Muscle of arm (tissue), 12 donors: ENCODE results near the gene FGFR4. TPM values are rescaled to one million over a fixed set of nuclear protein-coding genes. Genes with fewer than 3 reads are reported as not detected.

ENCODE experiments used
- DNase-seq: peaks from one replicate; pipeline ENCODE4 v3.0.0-alpha.2; 2013
- polyA plus RNA-seq, 12 donors: library from polyadenylated mRNA; unstranded; fragments of 120-200 nt; gene quantifications; one replicate each; pipeline ENCODE4 v1.2.1, GENCODE V29; 2013; ENCODE audit not compliant: insufficient read length in 12 of 12

The FGFR4 gene
- polyA plus RNA-seq, 12 donors = 59.0 to 189 (median 128) TPM; not detected in 1

GRCh38 chr5:177130211-177131018 lies 43.7 kb downstream of the FGFR4 start:
- no peak for DNase-seq

- DNase-seq = no peak
Measured at GRCh38 chr5:177131019-177131320, 44.3 kb downstream of the FGFR4 start.

- no peak for DNase-seq
Measured at GRCh38 chr5:177131352-177132135, 44.8 kb downstream of the FGFR4 start.

GRCh38 chr5:177132136-177133095 lies 45.7 kb downstream of the FGFR4 start:
- DNase-seq = peak; percentile 56

- DNase-seq = peak; percentile 90
Measured at GRCh38 chr5:177133096-177133852, 46.6 kb downstream of the FGFR4 start, which contains the start of gene NSD1. TSS of gene NSD1 (plus strand) at chr5:177133773. CDS start at chr5:177135104, 1,331 bp downstream.

GRCh38 chr5:177133853-177134696 lies 47.4 kb downstream of the FGFR4 start:
- DNase-seq = peak; percentile 49

- DNase-seq = no peak
Measured at GRCh38 chr5:177134697-177135225, 48.0 kb downstream of the FGFR4 start.

- DNase-seq = no peak
Measured at GRCh38 chr5:177140312-177140711, 53.6 kb downstream of the FGFR4 start.

- no peak for DNase-seq
Measured at GRCh38 chr5:177141496-177141895, 54.8 kb downstream of the FGFR4 start.

GRCh38 chr5:177142098-177142611 lies 55.4 kb downstream of the FGFR4 start:
- DNase-seq = no peak

- DNase-seq = no peak
Measured at GRCh38 chr5:177142778-177143177, 56.1 kb downstream of the FGFR4 start.

- DNase-seq = no peak
Measured at GRCh38 chr5:177146891-177147638, 60.4 kb downstream of the FGFR4 start.

Other genes with a start within 250 kb of the FGFR4 start
- gene HK3, start 187.6 kb upstream of the FGFR4 start, polyA plus RNA-seq = 1 to 10 TPM in 6 of 12 donors, under 1 TPM in 4, not detected in 2; 0.24 to 3.9 (median 1.2) TPM
- gene UIMC1, start 80.1 kb upstream of the FGFR4 start, polyA plus RNA-seq = 10 to 100 TPM in 11 of 12 donors, not detected in 1; 15.1 to 47.4 (median 31.0) TPM
- 10 to 100 TPM in 11 of 12 donors, not detected in 1; 11.6 to 28.9 (median 14.8) TPM for gene ZNF346, start 64.2 kb upstream of the FGFR4 start, polyA plus RNA-seq
- 10 to 100 TPM in 11 of 12 donors, not detected in 1; 32.9 to 51.7 (median 44.9) TPM for gene NSD1, start 46.9 kb downstream of the FGFR4 start, polyA plus RNA-seq
- gene RAB24, start 216.8 kb downstream of the FGFR4 start, polyA plus RNA-seq = 10 to 100 TPM in 11 of 12 donors, not detected in 1; 10.1 to 21.6 (median 19.8) TPM
- gene PRELID1, start 216.9 kb downstream of the FGFR4 start, polyA plus RNA-seq = 100 to 1,000 TPM in 1 of 12 donors, 10 to 100 TPM in 10, not detected in 1; 59.2 to 113 (median 68.4) TPM
- 10 to 100 TPM in 11 of 12 donors, not detected in 1; 11.4 to 46.8 (median 14.7) TPM for gene MXD3, start 225.0 kb downstream of the FGFR4 start, polyA plus RNA-seq